Activated CD4-positive, CD25-positive, alpha-beta regulatory T cell treated with anti-CD3 and anti-CD28 coated beads, Interleukin-2, amount 50 U/mL, for 16 hours (primary cell): ENCODE results near the gene SORCS2.

Experiments used
- DNase-seq: peaks from one replicate; pipeline ENCODE4 v3.0.0-alpha.2; 2020; ENCODE audit warnings: low read depth, low spot score

SORCS2 gene

GRCh38 chr4:7773401-7774180 lies 581.3 kb downstream of the SORCS2 start:
- no peak for DNase-seq

- DNase-seq = no peak
Measured at GRCh38 chr4:7774301-7775294, 582.3 kb downstream of the SORCS2 start.

DNA sequence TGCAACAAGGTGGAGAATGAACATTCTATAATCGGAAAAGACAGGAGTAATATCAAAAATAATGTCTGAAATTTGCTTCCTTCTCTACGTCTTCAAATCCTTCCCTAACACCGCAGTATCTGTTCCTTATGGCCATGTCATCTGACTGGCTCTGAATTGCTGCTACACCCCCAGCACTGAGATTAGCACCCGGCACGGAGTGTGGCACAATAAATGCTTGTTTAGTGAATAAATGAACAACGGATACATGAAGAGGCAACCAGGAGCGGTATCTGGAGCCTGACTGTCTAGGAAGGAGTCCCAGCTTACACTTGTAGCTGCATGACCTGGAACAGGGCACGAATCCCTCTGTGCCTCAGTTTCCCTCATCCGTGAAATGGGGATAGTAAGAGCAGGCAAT lies 583.1 kb downstream of the SORCS2 start:
- no peak for DNase-seq

GRCh38 chr4:7777017-7777710 lies 584.8 kb downstream of the SORCS2 start:
- DNase-seq = no peak

DNA sequence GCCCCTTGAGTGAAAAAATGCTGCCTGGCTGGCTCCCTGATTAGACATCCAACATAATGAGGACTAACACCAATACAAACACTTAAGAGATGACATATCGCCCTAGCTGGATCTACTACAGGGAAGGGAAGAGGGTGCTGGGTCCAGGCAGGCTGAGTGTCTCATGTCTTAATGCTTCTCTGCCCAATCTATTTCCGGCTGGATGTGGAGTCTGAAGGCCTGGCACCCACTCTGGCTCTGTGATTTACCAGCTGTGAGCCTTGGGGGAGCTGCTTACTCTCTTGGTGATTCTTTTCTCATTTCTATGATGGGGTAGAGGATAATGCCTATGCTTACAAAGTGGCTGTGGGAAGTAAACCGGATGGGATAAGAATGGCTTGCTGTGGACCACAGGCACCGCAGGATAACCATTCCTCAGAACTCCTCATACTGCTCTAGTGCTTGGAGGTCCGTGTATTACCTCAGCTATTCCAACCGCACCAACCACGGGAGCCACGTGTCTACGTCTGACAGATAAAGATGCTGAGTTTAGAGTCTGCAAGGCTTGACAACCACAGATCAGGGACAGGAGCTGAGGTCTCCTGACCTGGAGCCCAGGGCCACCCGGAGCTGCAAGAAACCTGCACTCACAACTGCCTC lies 585.7 kb downstream of the SORCS2 start:
- no peak for DNase-seq

DNA sequence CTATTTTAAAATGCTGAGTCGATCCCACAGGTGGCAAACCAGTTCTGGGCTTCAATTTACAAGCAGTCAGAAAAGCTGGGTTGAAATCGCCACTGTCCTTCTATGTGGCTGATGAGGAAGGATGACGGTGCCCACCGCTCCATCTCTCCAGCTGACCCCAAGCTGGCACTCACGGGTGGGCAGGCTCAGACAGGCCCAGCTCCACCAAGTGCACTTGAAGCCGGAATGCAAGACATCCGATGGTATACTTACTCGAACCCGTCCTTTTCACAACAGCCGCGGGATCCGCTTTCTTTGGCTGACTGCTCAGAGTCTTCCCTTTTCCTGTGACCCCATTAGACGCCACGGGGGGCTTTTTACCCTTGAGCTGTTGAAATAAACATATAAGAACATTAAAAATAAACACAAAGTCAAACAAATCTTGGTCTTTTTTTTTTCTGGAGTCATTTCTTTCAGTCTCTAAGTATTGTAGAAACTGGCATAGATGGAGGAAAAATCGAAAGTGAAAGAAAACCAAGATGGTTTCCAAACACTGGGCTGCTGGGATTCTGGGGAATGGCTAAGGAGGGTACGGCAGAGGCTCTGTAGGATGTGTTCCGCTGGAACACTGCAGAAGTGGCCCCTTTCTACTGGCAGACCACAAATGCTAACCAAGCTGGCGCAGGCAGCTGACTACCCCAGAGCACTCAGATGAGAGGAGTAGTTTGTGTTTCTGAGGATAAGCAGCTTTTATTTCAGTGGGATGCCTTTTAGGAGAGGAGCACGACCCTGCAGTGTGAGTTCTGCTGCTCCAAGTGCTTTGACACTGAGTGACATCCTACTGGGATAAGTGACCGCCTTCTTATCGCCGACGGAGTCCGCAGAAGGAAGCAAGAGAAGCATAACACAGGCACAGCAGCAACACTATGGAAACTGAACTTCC lies 586.4 kb downstream of the SORCS2 start:
- DNase-seq = no peak

- no peak for DNase-seq
Measured at GRCh38 chr4:7779432-7779768, 587.1 kb downstream of the SORCS2 start.

DNA sequence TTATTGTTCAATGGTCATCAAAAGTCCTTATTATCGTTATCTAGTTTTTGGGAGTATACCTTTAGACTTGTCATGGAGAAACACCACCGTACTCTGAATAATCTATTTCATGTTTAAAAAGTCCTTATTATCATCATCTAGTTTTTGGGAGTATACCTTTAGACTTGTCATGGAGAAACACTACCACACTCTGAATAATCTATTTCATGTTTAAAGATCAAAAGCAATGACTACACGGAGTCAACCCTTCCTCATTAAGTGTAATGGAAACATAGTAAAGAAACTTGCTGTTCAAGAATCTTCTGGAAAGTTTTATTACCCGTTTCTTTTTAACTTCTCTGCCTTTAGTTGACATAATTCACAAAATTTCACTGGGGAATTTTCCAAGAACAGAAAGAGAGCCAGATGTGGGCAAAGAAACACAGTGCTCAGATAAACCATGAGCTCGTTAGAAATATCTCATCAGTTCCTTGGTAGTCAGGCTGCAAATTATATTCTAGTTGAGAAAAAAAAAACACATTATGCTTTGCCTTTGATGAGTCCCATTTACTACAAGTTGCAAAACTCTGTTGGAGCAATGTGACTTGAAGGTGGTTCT lies 588.5 kb downstream of the SORCS2 start:
- no peak for DNase-seq

DNA sequence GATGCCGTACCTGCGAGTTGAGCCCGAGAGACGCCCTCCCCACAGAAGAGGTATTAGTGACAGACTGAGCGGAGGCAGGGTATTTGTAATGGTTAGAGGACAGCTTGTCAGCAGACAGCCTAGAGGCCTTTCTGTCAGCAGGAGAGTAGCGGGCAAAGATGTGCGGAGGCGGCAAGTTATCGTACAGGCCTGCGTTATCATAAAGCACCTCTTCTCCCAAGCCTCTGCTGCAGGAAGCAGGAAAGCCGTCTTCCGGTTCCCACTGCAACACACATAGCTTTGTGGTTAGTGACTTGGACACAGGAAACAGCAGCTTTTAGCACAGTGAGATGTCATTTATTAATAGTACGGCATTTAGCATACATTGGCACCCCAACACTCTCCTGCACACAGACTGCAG lies 589.0 kb downstream of the SORCS2 start:
- no peak for DNase-seq

GRCh38 chr4:7781993-7782392 lies 589.7 kb downstream of the SORCS2 start:
- no peak for DNase-seq

DNA sequence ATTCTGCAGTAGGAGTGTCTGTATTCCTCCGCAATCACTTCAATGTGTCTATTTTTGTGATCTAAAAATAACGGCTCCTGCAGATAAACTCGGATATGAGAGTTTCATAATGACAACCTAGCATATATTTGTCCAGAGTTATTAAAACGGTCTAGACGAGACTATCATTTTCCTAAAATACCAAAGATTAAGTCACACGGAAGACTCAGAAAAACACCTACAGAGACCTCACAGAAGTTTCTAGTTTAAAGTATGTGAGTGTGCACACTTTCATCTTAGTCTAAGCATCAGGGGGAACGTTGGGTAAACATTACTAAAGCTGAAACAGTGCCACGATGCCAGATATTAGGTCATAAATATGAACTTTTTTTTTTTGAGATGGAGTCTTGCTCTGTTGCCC lies 590.4 kb downstream of the SORCS2 start:
- no peak for DNase-seq

DNA sequence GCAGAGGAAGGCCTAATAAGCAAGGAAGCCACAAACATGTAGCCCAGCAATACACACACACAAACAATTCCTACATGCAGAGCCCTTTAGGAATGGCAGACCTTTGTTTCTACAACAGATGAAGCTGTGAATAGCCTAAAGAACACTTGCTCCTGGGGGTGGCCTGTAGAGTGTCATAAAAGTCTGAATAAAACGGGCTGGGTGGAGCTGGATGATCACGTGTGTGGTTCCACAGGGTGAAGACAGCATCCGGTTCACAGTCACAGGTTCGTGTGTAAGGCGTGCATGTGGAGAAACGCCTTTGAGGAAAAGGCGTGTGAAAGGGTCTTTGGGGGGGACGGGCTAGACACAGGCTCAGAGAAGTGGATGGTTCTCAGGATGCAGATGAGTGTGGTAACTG lies 591.2 kb downstream of the SORCS2 start:
- no peak for DNase-seq

- no peak for DNase-seq
Measured at GRCh38 chr4:7784131-7784870, 592.0 kb downstream of the SORCS2 start.

DNA sequence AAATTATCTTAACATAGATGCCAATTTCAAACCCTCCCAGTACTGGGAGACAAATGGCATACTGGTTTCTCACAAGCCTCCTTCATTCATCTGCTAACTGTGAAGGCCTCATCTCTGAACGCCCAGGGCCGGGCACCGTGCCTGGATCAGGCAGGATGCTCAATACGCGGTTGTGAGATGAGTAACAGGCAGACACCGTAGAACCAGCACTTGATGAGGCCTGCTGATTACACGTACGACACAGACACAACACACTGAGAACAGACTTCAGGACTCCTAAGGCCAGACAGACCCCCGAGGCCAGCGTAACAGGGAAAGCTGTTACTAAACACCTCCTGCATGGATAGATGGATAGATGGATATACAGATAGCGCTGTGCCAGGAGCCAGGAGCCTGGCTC lies 592.7 kb downstream of the SORCS2 start:
- DNase-seq = no peak

- DNase-seq = no peak
Measured at GRCh38 chr4:7786040-7786439, 593.7 kb downstream of the SORCS2 start.

GRCh38 chr4:7786517-7786916 lies 594.2 kb downstream of the SORCS2 start:
- DNase-seq = no peak

DNA sequence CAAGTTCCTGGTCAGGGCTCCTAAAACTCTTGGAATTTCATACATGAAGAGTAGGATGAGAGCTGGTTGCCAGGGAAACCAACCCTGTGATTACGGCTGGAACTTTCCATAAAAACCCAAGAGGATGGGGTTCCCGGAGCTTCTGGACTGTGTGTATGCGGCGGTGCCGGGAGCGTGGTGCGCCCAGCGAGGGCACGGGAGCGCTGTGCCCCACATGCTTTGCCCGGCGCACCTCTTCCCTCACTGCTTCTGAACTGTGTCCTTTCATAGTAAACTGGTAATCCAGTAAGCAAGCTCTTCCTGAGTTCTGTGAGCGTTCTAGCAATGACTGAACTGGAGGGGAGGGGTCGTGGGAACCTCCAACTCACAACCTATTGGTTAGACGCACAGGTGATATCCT lies 594.7 kb downstream of the SORCS2 start:
- DNase-seq = no peak

- no peak for DNase-seq
Measured at GRCh38 chr4:7787681-7788141, 595.4 kb downstream of the SORCS2 start.

DNA sequence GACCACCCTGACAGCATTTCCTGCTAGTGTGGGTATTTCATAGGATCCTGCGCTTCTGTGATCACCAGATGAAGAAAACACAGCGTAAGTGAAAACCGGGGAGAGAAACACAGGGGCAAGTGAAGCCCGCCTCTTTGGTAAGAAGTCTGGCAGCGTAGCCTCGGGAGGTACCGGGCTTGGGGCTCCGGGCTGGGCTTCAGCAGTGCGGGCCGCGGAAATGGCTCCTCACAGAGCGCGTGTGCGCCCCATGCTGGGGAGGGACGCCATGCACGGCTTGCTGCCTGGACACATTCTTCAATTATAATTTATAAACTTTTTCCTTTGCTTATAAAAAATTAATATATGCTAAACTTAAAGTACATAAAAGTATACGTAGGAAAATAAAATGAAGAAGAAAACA lies 595.9 kb downstream of the SORCS2 start:
- no peak for DNase-seq
